Stimulated activated CD4-positive, alpha-beta T cell treated with anti-CD3 and anti-CD28 coated beads, Interleukin-12 subunit alpha, Interleukin-12 subunit beta, amount 100 ng/mL, for 24 hours (primary cell): ENCODE results near the gene CD93.

Experiments
- DNase-seq, 2 experiments: peaks; one replicate each; pipeline ENCODE4 v3.0.0-alpha.2; 2020; ENCODE audit warnings: low read depth in 2 of 2

The CD93 gene

DNA sequence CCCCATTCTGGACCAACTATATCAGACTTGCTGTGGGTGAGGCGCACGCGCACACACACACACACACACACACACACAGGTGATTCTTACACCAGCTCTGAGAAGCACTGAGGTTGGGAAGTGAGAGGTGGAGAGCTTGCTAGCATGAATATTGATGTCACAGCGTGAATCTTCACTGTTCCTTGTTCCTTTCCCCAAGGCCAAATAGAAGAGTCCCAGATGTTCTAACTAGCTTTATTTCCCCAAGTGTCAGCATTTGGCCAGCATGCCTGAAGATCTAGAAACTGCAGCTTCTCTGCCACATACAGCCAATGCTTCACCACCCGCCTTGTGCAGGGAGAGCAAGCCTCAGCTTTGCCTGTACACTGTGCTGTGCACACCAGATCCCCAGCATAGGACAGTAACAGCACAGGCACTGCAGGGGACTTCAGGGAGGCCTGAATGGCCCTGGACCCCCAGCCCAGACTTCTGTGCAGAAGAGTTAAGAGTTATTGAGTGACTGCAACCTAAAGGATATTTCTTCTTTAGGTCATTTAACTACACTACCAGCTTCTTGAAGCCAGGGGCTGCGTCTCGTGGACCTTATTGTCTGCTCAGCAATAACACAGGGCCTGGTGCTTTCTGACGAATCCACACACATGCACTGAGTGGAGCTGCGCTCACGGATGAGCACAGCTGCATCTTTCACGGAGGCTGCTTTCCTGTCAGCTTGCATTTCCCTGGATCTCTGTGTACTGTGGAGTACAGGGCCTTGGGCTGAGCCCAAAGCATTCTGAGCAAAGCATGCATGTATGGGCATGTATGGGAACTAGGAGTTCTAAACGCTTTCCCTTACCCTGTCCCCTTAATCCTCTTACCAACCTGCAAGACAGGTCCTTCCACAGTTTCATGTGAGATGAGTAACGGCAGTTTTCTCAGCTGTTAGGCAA lies 13.9 kb upstream of the CD93 start:
- no peak for DNase-seq

DNA sequence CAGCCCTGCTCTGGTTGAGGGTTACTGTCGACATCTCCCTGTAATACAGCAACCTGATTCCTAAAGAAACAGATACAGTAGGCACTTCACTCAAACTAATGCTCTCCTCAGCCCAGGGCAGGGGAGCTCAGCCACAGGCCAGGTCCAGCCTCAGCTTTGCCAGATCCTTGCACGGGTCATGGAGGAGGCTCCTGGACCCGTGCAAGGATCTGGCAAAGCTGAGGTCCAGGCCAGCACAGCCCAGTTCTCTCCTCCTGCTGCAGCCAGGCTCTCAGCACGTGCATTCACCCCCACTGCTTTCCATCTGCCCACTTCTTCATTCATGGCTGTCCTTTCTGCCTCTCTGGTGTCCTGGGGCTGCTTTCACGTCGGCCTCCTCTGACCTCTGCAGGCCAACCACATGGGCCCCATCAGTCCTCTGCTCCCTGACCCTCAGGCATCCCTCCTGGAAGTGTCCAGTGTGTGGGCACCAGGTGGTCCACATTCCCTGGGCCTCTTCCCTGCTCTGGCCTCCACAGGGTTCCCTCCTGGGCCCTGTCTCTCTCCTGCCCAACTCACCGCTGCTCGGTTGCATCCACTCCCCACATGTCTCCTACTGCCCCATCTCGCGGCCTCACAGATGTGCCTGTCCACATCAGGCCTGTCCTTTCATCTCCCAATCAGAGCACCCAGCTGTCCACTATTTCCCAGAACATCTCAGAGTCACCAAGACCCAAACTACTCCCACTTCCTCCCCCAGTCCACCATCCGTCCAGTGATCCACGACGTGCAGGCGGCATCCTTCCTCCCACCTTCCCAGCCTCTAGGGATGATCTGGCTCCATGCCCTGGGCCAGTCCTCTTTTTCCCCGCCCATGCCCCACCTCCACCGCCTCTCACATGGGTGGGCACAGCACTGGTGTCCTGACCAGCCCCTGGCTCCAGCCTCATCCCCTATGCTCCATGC lies 11.8 kb upstream of the CD93 start:
- no peak for DNase-seq

DNA sequence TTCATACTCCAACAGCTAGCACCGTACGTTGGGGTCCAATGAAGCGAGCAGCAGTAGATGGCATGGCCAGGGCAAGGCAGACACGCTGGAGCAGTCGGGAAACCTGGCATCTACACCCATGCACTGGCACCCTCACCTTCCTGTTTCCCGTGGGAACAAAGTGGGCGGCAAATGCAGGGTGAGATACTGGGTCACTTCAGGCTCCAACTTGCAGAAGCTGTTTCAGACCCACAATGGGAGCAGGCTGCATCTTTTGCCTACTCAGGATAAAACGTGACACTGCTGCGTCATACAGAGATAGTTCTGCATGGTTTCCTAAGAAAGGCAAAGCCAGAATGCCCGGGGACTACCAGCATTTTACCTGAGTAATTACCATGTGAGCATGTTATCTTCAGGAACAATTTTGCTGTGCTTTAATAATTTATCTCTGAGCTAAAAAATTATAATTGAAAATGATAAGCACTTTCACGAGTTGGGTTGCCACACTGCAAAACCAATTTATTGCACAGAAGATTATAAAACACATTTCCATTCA lies 10.9 kb upstream of the CD93 start:
- no peak for DNase-seq

DNA sequence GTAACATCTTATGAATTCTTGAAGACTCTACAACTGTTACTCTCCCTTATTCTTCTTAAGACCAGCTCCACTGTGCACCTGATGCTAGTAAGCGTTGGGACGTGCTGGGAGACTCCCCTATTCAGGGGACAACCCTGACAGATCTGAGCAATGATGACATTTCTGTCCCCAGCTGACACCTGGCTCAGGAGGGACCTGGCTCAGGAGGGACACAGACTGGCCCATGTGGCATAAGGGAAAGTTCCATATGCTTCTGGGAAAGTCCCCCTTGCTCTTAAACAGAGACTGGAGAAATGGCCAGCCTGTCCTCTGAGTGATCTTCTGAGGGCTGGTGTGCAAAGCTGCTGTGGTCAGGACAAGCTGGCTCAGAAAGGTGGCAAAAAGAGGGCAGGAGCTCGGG lies 10.0 kb upstream of the CD93 start:
- DNase-seq = no peak

DNA sequence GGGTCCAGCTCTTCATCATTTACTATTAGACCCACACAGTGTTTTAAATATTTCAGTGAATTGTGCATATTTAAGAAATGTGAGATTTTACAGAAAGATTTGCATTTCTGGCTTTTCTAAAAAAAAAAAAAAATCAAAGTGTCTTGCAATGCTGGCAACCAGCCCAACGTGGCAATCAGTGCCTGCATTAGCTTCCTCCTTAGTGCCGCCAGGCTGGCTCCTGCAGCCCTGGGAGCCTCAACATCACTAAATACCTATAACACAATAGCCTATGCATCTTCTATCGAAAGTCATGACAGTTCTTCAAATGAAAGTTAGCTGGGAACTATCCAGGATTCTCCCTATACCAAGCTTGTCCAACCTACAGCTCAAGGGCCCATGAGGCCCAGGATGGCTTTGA lies 9.4 kb upstream of the CD93 start:
- no peak for DNase-seq

DNA sequence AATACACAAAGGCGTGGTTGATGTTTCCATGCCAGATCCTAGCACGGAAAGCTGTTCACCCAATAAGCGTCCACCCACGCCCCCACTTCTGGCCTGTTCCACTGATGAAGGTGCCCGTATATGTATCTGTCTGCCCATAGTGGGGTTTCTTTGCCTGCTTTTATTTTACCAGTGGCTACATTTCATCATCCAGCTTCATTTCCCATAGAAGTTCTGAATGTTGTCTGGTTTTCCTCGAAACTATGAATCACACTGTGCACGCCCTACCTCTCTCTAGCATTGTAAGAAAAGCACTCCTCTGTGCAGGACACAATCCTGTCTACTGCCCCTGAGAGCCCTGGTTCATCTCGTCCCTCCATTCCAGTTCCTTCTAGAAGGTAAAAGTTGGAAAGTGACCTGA lies 8.8 kb upstream of the CD93 start:
- no peak for DNase-seq

DNA sequence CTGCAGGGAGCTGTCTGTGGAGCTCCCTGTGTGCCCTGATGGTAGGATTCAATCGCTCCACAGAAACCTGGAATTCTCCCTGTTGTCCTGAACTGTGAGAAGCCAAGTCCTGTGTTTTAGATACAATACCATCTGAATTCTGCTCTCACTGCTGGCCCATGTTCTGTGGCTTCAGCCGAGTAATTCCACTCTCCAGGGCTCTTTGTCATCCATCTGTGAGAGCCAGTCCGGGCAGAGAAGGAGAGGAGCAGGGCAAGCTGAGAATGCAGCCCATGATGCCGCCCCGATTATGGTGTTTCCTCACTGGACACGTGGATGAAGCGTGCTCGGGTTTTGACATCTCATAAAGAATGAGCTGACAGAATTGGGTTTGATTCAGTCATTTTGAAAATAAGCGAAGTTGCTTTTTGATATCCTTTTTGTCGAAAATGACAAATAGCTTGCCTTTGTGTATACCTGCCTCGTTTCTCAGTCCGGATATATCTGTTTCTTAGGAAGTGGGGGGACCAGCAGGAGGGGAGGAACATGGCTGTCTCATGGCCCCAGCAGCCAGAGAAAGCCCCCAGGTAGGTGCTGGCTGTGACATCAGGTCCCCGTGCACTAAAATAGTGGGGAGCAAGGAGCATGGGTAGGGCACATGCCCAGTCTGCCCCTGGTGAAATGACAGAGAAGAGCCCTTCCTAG lies 8.2 kb upstream of the CD93 start:
- DNase-seq = no peak

DNA sequence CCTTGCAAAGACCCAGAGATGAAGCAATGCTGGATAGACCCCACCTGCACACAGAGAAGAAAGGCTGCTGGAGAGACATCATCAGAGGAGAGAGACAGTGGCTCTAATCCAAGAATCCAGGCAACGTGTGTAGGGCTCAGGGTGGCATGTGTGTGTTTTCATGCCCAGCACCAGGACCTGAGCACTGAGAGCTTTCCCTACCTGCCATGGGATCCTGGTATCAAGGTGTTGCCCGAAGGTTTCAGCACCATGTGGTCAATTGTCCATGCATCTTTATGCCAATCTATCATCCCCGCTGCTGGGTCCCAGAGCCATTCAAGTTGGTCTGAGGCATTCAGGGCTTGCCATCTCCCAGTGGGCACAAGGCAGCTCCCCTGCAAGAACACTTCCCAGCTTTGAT lies 7.5 kb upstream of the CD93 start:
- DNase-seq = no peak

DNA sequence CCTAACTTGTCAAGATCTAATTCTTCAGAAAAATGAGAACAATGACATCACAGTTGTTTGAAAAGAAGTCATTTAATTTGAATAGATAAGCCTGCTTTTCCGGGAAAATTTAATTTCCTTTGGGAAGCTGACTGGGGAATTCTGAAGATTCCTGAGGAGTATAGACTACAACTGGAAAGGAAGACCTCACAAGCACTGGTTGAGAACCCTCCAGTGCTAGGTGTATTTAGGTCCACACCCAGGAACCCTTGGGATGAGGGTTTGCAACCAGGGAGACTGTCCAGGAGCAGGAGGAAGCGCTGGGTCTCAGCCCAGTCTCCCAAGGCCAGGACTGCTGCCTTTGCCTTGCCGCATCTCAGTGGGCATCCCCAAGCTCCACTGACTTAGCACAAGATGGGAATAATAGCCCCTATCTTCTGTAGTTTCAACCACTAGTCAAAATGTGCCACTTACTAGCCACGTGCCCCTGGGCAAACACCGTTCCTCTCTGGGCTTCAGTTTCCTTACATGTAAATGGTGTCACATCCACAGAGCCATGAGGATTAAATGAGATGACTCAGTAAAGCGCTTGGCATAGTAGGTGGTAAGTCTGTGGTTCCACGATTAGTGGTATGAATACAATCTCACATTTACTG lies 6.9 kb upstream of the CD93 start:
- no peak for DNase-seq

DNA sequence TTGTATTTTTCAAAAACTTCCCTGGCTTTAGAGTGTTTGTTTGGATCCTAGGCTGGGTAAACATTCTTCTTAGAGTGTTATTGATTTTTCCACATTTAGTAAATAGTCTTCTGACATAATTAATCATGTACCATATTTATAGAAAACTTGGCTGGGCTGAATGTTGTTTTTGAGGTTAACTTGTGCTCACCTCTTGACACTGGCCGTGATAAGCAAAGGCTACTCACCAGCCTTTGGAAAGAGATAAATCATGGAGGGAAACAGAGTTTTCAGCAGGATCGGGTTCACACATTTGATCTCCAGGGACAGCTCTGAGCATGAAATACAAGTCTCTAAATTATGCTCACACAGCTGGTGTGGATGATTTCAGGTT lies 6.2 kb upstream of the CD93 start:
- no peak for DNase-seq

DNA sequence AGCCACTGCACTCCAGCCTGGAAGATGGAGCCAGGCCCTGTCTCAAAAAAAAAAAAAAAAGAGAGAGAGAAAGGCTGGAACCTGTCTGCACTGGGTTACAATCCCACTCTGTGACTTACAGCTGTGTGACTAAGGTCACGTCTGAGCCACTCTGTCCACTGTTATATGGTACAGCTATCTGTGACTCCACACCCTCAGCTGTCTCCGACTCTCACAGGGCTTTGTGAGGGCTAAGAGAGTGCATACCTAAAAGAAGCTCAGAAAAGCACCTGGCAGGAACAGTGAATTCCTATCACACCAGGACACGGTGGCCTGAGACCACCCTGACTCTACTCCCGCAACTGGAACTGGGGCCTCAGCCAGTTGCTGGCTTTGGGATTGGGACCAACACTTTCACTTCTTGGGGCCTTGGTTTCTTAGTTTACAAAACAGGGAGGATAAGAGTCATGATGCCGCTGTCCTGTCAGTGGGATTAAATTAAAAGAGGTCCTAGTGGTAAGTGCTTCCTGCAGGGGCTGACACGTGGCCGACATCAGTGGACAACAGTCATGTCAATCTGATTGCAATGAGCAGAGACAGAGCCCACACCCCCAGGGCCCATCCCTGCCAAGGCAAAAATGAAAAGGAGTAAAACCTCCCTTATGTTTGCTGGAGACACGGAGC lies 5.7 kb upstream of the CD93 start:
- no peak for DNase-seq

DNA sequence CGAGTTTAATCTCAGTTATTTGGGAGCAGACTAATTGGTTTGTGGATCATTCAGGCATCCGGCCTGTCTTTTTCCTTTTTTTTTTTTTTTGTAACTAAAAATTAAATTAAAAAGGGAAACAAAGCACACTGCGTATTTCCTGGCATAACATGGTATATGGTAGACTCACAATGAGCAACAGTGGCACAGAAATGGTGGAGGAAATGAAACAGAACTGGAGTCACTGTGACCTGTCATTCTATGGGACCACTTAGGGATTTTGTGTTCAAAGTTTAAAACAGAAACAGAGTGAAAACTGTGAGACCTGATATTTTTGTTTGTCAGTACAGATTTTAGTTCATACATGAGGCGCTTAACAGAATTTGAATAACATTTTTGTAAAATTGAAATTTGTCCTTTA lies 4.8 kb upstream of the CD93 start:
- DNase-seq = no peak

DNA sequence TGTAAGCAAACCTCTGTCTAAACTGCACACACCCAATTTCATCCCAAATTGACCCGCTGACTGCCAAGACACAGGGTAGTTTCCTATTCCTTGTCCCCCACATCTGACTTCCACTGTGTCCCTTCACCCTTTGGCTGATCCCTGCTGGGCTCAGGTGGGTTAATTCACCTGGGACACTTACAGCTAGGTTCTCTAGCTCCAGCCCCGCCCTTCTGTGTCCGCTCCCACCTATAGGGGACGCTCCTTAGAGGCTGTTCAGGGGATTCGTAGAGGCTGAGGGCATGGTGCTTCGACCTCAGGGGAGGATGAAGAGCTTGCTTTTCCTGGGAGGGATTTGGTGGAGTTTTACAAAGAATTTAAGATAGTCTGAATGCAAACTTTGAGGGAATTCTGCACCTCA lies 4.0 kb upstream of the CD93 start:
- DNase-seq = no peak

DNA sequence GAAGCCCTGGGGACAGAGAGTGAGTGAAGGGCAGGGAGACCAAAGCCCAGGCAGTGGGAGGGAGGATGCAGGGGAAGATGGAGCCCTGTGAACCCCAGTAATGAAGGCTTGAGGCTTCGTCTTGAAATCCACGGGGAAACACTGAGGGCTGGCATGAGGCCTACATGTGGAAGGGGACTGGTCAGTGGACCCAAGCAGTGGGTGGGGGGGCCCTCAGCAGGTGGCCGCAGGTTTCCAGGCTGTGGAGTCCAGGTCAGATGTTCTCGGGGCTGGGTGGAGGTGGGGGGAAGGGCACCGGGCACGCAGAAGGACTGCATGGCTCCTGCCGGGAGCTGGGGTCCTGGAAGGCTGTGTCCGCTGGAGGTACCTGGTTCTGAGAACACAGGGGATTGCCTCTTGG lies 2.7 kb upstream of the CD93 start:
- no peak for DNase-seq

DNA sequence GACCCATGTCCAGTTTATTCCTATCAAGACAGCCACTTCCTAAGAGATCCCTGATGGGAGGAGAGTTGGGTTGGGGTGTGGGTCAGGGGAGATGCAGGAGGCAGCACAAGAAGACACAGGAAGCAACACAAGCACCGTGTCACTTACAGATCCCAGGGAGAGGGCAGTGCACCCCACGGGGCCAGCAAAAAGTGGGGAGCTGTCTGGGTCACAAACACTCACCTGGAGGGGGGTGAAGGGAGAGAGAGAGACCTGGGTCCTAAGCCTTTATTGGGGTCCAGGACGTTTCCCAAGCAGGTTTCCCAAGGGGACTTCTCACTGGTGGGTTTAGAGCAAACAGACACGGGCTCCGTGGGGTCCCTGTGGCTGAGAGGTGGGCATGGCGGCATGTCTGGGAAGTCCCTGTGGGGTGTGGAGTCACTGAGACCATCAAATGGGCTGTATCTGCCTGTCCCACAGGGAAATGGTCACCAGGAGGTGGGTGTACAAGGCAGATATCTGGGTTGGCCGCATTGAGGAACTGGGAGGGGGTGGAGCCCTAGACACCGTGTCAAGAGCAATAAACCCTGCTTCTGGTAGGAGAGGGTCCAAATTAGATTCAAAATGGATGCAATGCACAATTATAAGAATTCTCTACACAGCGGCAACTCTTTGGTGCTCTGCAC lies 1.6 kb upstream of the CD93 start:
- DNase-seq = no peak

DNA sequence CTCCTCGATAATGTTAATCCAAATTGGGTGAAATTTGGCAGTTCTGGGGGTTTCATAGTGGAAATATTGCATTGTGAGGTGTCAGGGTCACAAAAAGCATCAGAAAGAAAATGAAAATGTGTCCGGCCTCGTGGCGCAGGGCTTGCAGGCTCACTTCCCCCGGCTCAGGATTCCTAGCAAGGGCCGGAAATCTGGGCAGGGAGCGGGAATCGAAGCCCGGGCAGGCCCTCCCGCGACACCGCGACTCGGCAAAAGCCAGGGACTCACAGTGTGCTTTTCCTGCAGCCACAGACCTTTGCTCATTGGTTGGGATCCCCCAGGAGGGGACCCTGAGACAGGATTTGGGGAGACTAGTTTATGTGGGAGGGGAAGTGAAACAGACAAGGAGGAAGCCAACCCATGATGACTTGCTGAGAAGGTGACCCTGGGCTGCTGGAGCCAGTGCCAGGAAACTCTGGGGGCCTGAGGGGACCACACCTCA lies 847 bp upstream of the CD93 start:
- no peak for DNase-seq

DNA sequence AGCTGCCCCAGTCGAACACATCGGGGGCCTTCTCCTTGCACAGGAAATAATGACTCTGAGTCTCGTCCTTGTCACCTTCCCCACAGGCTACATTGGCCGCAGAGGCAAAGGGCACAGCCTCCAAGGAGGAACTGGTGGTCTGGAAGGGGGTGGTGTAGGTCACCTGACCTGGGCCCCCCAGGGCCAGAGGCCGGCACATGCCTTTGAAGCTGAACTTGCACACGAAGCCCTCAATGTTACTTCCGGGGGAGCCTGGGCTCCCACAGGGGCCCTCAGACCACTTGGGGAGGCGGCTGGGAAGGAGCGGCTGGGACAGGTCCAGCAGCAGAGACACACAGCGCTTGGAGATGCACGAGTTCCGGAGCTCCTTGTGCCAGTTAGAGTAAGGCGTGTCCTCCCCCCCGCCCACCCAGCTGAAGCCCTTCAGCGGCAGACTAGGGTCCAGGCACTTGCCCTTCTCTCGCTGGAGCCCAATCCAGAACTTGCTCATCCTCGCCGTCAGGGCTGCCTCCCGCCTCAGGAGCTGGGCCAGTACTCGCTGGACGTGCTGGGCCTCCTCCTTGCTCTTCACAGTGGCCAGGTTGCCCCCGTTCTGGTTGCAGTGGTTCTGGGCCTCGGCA lies 578 bp downstream of the CD93 start:
- DNase-seq = no peak

DNA sequence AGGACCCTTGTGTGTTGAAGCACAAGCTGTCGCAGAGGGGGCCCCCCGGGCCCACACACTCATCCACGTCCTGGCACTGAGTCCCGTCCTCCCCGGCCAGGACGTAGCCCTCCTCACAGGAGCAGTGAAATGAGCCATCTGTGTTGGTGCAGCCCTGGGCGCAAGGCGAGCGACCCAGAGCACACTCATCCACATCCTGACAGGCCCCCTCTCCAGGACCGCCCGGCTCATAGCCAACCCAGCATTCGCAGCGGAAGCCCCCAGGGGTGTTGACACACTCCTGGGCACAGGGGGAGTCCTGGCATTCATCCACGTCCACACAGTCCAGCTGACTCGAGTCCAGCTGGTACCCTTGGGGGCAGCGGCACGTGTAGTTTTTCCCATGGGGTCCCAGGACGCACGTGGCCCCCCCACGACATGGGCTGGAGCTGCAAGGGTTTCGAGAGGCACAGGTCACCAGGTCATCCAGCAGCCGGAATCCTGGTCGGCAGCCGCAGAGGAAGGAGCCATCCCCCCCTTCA lies 1.2 kb downstream of the CD93 start:
- no peak for DNase-seq

DNA sequence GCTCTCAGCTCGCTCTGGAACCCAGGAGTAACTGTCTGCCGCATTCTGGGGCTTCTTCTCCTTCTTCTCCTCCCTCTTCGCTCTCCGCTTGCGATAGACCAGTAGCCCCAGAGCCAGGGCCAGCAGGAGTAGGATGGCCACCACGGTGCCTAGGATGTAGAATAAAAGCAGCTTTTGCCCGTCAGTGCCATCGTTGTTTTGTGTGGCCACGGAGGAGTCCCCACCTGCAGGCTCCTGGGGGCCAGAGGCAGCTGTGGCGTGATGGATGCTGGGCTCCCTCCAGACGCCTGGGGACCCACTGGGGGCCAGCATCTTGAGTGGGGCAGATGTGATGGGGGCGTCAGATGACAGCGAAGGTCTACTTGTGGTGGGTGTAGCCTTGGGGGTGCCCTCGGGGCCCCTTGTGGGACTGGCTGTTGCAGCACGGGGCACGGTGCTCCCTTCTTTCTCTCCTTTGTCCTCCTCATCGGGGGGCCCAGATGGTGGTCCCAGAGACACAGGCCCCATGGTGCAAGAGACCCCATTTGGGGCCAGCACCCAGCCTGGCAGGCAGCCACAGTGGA lies 1.8 kb downstream of the CD93 start:
- DNase-seq = no peak
